DMS 273 (cell line): ENCODE data around the gene SAA1.
"Not testable (repeated sequence)": the region's sequence is repeated elsewhere in the genome, so short reads cannot be mapped to it uniquely, and the experiment has no call there.

Source experiments
- DNase-seq: peaks from one replicate; lab custom pipeline; 2025; ENCODE audit not compliant: unreplicated experiment; lab: John Stamatoyannopoulos, UW

SAA1 gene

GRCh38 chr11:18254781-18255361 lies 11.2 kb upstream of the SAA1 start:
- no peak for DNase-seq

GRCh38 chr11:18259259-18259658 lies 6.8 kb upstream of the SAA1 start:
- no peak for DNase-seq

- DNase-seq, result no peak
These were observed 4.3 kb upstream of the SAA1 start for GRCh38 chr11:18261721-18262120.

GRCh38 chr11:18262681-18263350 lies 3.2 kb upstream of the SAA1 start:
- not testable (repeated sequence) for DNase-seq

GRCh38 chr11:18264035-18264434 lies 2.0 kb upstream of the SAA1 start:
- DNase-seq, result no peak

- DNase-seq, result no peak
These were observed 1.1 kb upstream of the SAA1 start for GRCh38 chr11:18264677-18265555.

- not testable (repeated sequence) for DNase-seq
These were observed 1.5 kb downstream of the SAA1 start for GRCh38 chr11:18267335-18268133.

- DNase-seq, result not testable (repeated sequence)
These were observed 3.2 kb downstream of the SAA1 start for GRCh38 chr11:18269252-18269651.

GRCh38 chr11:18270102-18270501 lies 4.0 kb downstream of the SAA1 start:
- no peak for DNase-seq

- no peak for DNase-seq
These were observed 5.1 kb downstream of the SAA1 start for GRCh38 chr11:18271206-18271605.

- DNase-seq, result no peak
These were observed 11.7 kb downstream of the SAA1 start for GRCh38 chr11:18277565-18278271.

- DNase-seq, result no peak
These were observed 14.5 kb downstream of the SAA1 start for GRCh38 chr11:18280438-18281045.

GRCh38 chr11:18282626-18283025 lies 16.6 kb downstream of the SAA1 start:
- DNase-seq, result no peak

- DNase-seq, result no peak
These were observed 19.8 kb downstream of the SAA1 start for GRCh38 chr11:18285841-18286240.

GRCh38 chr11:18288911-18289310 lies 22.8 kb downstream of the SAA1 start:
- no peak for DNase-seq

GRCh38 chr11:18294862-18295261 lies 28.8 kb downstream of the SAA1 start:
- no peak for DNase-seq

- no peak for DNase-seq
These were observed 29.3 kb downstream of the SAA1 start for GRCh38 chr11:18295316-18295715.

GRCh38 chr11:18299721-18300120 lies 33.7 kb downstream of the SAA1 start:
- no peak for DNase-seq

- no peak for DNase-seq
These were observed 38.7 kb downstream of the SAA1 start for GRCh38 chr11:18304745-18305144.

GRCh38 chr11:18307461-18308139 lies 41.5 kb downstream of the SAA1 start:
- DNase-seq, result no peak
